Astrocyte of the hippocampus (primary cell): ENCODE results near the gene USP36.

Experiments
- DNase-seq: peaks from one replicate; pipeline ENCODE4 v3.0.0; 2011; ENCODE audit warnings: low read depth, low spot score

The USP36 gene

DNA sequence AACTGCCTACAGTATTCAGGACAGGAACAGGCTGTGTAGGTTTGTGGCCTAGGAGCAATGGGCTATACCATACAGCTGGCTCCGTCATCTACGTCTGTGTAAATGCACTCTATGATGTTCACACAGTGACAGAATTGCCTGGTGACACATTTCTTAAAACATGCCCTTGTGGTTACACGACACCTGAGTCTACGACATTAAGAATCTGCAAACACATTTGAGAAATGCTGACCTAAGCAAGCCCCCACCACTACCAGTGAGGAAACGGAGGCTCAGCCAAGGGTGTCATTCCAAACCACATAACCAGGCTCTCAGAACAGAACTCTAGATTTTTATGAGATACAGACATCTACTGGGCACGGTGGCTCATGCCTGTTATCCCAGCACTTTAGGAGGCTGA, 23.5 kb downstream of the USP36 start:
- no peak for DNase-seq

GRCh38 chr17:78815696-78816095, 24.9 kb downstream of the USP36 start:
- DNase-seq = no peak

DNA sequence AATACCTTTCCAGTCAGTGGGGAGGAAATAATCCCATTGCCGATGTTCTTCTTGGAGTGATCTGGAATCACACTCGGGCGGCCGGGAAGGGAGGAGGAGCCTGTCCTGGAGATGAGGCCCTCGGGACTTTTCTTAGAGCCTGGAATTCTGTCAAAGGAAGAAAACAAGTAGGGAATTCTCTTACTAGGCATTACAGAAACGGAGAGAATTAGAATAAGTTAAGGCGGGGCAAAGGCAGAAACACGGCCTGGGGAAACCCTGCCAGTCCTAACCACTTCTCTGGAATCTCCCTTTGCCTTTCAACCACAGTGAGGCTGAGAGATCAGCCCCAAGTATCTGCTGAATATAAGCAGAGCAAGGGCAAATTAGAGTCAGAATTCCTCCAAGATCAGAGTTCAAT, 27.8 kb downstream of the USP36 start:
- peak; percentile 24 for DNase-seq

- DNase-seq = no peak
These were observed 32.5 kb downstream of the USP36 start for GRCh38 chr17:78808163-78808562.

DNA sequence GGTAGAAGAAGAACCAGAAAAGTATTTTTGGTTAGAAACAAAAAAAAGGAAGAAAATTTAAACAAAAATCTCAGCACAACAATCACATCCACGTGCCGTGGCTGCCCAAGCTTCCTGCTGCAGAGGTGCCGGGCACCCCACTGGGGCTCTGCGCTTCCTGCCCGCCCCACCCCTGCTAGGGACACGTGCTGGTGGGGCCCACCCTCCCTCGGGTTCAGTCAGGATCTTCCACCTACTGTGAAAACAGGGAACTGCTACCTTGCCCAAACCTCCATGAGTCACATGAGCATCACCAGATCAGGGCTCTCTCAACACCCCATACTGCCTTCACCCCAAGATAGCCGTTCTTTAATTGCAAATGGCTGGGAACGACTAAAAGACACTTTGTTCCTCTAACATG, 34.2 kb downstream of the USP36 start:
- DNase-seq = no peak

DNA sequence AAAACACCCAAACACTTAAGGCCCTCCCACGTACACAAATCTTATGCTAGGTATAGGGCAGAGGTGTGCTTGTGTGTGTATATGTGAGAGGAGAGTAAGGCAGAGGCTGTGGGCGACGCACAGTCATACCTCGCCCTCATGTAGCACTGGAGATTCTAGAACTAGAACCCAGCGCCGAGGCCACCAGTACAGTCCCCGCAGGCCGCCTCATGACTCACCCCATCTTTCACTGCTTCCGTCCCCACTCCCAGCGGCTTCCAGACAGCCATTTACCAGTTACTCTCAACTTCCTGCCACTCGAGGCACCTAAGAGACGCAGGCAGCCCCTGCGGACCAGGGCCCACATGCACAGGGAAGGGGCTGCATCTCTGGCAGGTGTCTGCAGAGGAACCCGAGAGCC, 35.3 kb downstream of the USP36 start:
- DNase-seq = no peak

DNA sequence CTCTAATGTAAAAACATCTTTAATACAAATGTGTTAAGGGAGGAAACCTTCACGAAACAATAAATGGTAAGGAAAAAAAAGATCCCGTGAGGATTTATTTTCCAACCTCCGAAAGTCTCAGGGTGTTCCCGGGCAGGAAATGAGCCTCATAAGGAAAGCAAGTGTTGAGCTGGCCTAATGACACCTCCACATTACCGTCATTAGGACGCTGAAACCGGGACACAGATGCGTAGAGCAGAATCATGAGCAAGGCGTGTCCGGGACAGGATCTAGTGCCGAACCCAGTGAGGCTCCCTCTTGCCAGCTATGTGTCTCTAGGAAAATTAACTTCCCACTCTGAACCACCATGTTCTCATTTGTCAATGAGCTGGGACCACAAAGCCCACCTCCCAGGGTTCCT, 35.8 kb downstream of the USP36 start:
- DNase-seq = no peak

DNA sequence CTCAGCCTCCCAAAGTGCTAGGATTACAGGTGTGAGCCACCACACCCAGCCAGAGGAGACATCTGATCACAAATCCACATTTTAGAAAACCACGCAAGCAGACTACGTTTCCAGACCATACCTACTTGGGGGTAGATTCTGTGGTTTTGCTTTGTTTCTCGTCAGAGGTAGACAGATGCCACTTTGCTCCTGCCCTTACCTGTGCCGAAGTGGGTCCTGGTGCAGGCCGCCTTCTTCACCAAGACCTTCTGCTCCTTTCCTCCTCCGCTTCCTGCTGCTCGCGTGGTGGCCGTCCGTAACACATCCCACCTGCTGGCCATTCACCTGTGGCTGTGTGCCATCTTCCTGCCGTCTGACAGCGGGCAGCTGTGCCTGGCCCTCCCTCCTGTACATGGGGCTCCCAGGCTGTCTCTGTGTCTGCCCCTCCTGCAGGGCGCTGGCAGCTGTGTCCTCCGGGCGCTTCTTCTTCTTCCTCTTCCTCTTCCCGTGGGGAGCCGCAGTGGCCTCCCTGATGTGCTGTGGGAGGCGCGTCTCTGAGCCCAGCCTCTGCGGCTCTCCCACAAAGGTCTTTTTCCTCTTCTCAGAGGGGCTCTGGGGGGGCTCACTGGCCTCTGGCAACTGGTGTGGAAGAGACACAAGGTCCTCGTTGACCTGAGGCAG, 37.3 kb downstream of the USP36 start:
- DNase-seq = no peak

GRCh38 chr17:78802459-78802858, 38.2 kb downstream of the USP36 start:
- no peak for DNase-seq

GRCh38 chr17:78802008-78802407, 38.6 kb downstream of the USP36 start:
- DNase-seq = no peak

- DNase-seq = no peak
These were observed 40.3 kb downstream of the USP36 start for GRCh38 chr17:78800132-78800931.

- DNase-seq = peak; percentile 43
These were observed 41.7 kb downstream of the USP36 start for GRCh38 chr17:78798695-78799559.

DNA sequence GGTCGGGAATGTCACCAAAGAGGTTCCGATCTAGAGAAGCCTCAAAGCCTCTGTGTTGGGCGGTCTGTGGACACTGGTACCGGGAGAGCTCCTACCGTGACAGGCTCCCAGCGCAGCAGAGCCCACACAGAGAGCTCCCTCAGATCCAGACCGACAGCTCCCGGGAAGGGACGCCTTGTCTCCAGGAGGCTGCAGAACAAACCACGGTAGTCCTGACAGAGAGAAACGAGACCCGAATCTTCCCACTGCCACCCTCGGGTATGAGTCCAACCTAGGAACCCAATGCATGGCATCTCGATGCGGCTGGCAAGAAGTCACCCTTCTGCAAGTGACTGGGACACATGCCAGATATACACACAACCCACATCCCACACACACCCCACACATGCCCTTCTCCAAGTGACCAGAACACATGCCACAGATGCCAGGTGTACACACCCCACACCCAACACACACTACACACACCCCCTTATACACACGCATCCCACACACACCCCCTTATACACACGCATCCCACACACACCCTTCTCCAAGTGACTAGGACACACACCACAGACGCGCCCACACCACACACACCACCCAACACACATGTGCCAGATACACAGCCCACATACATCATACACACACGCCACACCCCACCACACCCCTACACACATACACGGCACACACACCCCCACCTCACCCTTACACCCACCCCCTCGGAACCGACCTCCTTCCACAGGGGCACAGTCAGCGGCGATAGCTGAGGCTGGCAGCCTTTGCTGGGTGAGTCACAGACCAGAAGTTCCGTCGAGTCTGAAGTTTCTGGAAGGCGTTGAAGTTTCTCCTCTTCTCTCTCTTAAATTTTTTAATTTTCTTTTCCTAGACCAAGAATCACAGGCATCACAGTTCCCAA, 42.7 kb downstream of the USP36 start:
- DNase-seq = peak; percentile 32

- no peak for DNase-seq
These were observed 43.4 kb downstream of the USP36 start for GRCh38 chr17:78797213-78797612.

GRCh38 chr17:78796517-78796900, 44.1 kb downstream of the USP36 start:
- no peak for DNase-seq

- no peak for DNase-seq
These were observed 44.6 kb downstream of the USP36 start for GRCh38 chr17:78795861-78796516.

- DNase-seq = no peak
These were observed 45.6 kb downstream of the USP36 start for GRCh38 chr17:78794864-78795640.

DNA sequence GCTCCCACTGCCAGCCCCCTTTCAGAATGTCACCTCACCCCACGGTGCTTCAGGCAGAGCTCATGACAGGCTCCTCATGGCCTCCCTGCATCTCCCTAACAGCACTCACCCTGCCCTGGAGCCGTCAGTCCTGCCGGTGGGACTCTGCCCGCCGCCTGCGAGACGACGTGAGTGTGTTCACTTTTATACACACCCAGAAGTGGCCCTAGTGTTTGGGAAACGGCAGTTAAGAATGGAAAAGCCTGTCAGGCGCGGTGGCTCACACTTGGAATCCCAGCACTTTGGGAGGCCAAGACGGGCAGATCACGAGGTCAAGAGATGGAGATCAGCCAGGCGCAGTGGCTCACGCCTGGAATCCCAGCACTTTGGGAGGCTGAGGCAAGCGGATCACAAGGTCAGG, 46.2 kb downstream of the USP36 start:
- no peak for DNase-seq

DNA sequence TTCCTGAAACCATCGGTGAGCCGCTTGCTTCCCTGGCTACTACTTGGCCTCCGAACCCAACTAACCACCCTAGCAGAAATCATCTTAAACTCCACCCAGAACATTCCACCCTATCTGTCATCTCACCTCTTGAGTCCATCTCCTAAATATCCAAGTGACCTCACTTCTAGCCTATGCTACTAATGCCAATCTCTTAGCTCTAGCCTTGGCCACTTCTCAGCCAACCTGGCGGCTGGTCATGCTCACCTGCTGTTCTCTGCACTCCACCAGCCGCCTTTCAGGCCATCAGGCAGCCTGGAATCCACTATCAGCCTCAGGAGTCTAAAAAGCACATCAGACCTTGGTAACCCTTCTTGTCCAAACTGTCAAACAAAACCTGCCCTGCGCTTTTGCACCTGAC, 46.6 kb downstream of the USP36 start:
- no peak for DNase-seq

GRCh38 chr17:78793415-78793814, 47.2 kb downstream of the USP36 start:
- no peak for DNase-seq
